Cardiac septum (tissue), 1 donor: Measurements from ENCODE around the gene TMEM271. TPM values are rescaled to one million over a fixed set of nuclear protein-coding genes. Genes with fewer than 3 reads are reported as not detected.
A peak's percentile ranks its signal among the peaks of the same experiment; 100 is the strongest.
"Not testable (repeated sequence)": the region's sequence is repeated elsewhere in the genome, so short reads cannot be mapped to it uniquely, and the experiment has no call there.

Source experiments
- DNase-seq: peaks from one replicate; pipeline ENCODE4 v3.0.0-alpha.2; 2020; ENCODE audit warnings: low spot score
- intact Hi-C: fragments of 100-400 bp; cut with DNase I; formaldehyde crosslinking; loops from one replicate; pipeline ENCODE4 v1.14.0; 2022
- total RNA-seq: library from RNA; stranded (reverse); fragmentation: NEBNext Ultra II Directional; extraction: Animal tissue kit (Norgen Biotek cat#: 25700); gene quantifications from one replicate; pipeline ENCODE4 v1.2.1, GENCODE V29; 2021
- donor health status: DM: no; HTN: no; CAD: no.

TMEM271 gene
- total RNA-seq, 1 donor from 2014 or later, result not detected

GRCh38 chr4:610411-611261 lies 34.5 kb upstream of the TMEM271 start:
- peak; percentile 58 for DNase-seq
- intact Hi-C loops, result no loop called here

- intact Hi-C loops, result no loop called here
- DNase-seq, result peak; percentile 17
Observed at GRCh38 chr4:609400-610050, 33.4 kb upstream of the TMEM271 start.

- intact Hi-C loops, result no loop called here
- DNase-seq, result peak; percentile 47
Observed at GRCh38 chr4:608236-608635, 32.1 kb upstream of the TMEM271 start.

- no peak for DNase-seq
- intact Hi-C loops, result no loop called here
Observed at GRCh38 chr4:605702-606425, 29.8 kb upstream of the TMEM271 start.

GRCh38 chr4:604131-604530 lies 28.0 kb upstream of the TMEM271 start:
- no peak for DNase-seq
- intact Hi-C loops, result no loop called here

- no peak for DNase-seq
- intact Hi-C loops, result no loop called here
Observed at GRCh38 chr4:602559-602942, 26.5 kb upstream of the TMEM271 start.

- DNase-seq, result no peak
- intact Hi-C loops, result no loop called here
Observed at GRCh38 chr4:601612-602558, 25.8 kb upstream of the TMEM271 start.

GRCh38 chr4:600850-601515 lies 24.9 kb upstream of the TMEM271 start:
- DNase-seq, result no peak
- intact Hi-C loops, result no loop called here

GRCh38 chr4:600166-600565 lies 24.1 kb upstream of the TMEM271 start:
- intact Hi-C loops, result no loop called here
- DNase-seq, result no peak

GRCh38 chr4:598925-599324 lies 22.8 kb upstream of the TMEM271 start:
- DNase-seq, result no peak
- intact Hi-C loops, result no loop called here

GRCh38 chr4:592825-593520 lies 16.9 kb upstream of the TMEM271 start:
- intact Hi-C loops, result no loop called here
- no peak for DNase-seq

GRCh38 chr4:592178-592577 lies 16.1 kb upstream of the TMEM271 start:
- intact Hi-C loops, result not testable (repeated sequence)

GRCh38 chr4:590313-590841 lies 14.3 kb upstream of the TMEM271 start:
- DNase-seq, result peak; percentile 26
- intact Hi-C loops, result no loop called here

More at GRCh38 chr4:592178-592577, 16.1 kb upstream of the TMEM271 start:
- DNase-seq, result not testable (repeated sequence)

- peak; percentile 14 for DNase-seq
- intact Hi-C loops, result no loop called here
Observed at GRCh38 chr4:589219-589963, 13.3 kb upstream of the TMEM271 start.

- intact Hi-C loops, result no loop called here
- peak; percentile 19 for DNase-seq
Observed at GRCh38 chr4:588351-588849, 12.3 kb upstream of the TMEM271 start.

- peak; percentile 44 for DNase-seq
- intact Hi-C loops, result no loop called here
Observed at GRCh38 chr4:587671-588350, 11.7 kb upstream of the TMEM271 start.

- intact Hi-C loops, result no loop called here
- DNase-seq, result no peak
Observed at GRCh38 chr4:583820-584219, 7.7 kb upstream of the TMEM271 start.
